ENCODE results near the gene ZBTB11.

DNA sequence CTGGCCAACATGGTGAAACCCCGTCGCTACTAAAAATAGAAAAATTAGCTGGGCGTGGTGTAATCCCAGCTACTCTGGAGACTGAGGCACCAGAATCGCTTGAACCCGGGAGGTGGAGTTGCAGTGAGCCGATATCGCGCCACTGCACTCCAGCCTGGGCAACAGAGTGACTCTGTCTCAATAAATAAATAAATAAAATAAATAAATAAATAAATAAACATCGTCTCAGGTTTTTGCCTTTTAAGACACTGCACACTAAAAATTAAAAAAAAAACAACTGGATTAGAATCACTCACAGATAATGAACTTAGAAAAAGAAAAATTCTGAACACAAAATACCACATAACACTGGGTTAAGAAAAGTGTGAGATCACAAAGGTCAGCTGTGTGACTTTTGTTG is 2.4 kb downstream of the ZBTB11 start:
- TF ChIP-seq, protein P1, sequence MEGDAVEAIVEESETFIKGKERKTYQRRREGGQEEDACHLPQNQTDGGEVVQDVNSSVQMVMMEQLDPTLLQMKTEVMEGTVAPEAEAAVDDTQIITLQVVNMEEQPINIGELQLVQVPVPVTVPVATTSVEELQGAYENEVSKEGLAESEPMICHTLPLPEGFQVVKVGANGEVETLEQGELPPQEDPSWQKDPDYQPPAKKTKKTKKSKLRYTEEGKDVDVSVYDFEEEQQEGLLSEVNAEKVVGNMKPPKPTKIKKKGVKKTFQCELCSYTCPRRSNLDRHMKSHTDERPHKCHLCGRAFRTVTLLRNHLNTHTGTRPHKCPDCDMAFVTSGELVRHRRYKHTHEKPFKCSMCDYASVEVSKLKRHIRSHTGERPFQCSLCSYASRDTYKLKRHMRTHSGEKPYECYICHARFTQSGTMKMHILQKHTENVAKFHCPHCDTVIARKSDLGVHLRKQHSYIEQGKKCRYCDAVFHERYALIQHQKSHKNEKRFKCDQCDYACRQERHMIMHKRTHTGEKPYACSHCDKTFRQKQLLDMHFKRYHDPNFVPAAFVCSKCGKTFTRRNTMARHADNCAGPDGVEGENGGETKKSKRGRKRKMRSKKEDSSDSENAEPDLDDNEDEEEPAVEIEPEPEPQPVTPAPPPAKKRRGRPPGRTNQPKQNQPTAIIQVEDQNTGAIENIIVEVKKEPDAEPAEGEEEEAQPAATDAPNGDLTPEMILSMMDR (IDR thresholded peaks at IDR 0.05; ENCODE audit: poor library complexity): no peak
- TF ChIP-seq EZH2 (IDR thresholded peaks at IDR 0.05; ENCODE audit: borderline replicate concordance): no peak

Measured in hepatocyte (in vitro differentiated cells).